ENCODE data around the gene LONRF3. TPM values are rescaled to one million over a fixed set of nuclear protein-coding genes. Genes with fewer than 3 reads are reported as not detected.

LONRF3 gene
- total and polyA plus RNA-seq, 2 donors (not counting 1 experiment from before 2014, with no cell fraction given) = 0.33 TPM; not detected in 1

- H3K9me3 ChIP-seq (ENCODE audit: control insufficient read depth, insufficient read depth, low read depth, low read length) = no peaks in the 10 kb centered on the region
- TF ChIP-seq CTCF (conservative IDR thresholded peaks at IDR 0.05 in 1 of 2, IDR thresholded peaks at IDR 0.05 in 1 of 2; ENCODE audit: low read depth in 1 of 2, low read length in 2 of 2) = no peak
- TF ChIP-seq EZH2 (IDR thresholded peaks at IDR 0.05; ENCODE audit: low read length, missing control alignments) = no peak
- H3K27ac ChIP-seq (ENCODE audit: insufficient read depth, low read length) = no peak overlapping the region
- H3K36me3 ChIP-seq (ENCODE audit: control insufficient read depth, insufficient read depth, low read length) = no peaks in the 10 kb centered on the region
- H3K79me2 ChIP-seq (ENCODE audit: control insufficient read depth, insufficient read depth, low read length) = no peaks in the 10 kb centered on the region
- H2AFZ ChIP-seq (ENCODE audit: low read length) = no peak overlapping the region
- H3K4me1 ChIP-seq (ENCODE audit: control insufficient read depth, extremely low read depth, insufficient read depth, low read length) = no peaks in the 10 kb centered on the region
- no peak overlapping the region for H3K4me3 ChIP-seq (replicated peaks in 1 of 4; ENCODE audit: control extremely low read depth in 1 of 4, insufficient read depth in 1 of 4, low read depth in 3 of 4, low read length in 4 of 4)
- H3K27me3 ChIP-seq (ENCODE audit: control insufficient read depth, insufficient read depth, low read length) = no peaks in the 10 kb centered on the region
- H4K20me1 ChIP-seq (ENCODE audit: control insufficient read depth, extremely low read depth, insufficient read depth, low read length) = no peaks in the 10 kb centered on the region
- no peak overlapping the region for H3K4me2 ChIP-seq (ENCODE audit: extremely low read depth, insufficient read depth, low read length)
- no peak for DNase-seq (ENCODE audit: low read depth in 2 of 2)
- no peak overlapping the region for H3K9ac ChIP-seq (ENCODE audit: insufficient read depth, low read length)
These were observed 38.7 kb downstream of the LONRF3 start for GRCh38 chrX:119013164-119013563.

GRCh38 chrX:119015407-119016237 is 41.2 kb downstream of the LONRF3 start:
- peak; percentile 70 to 86 for DNase-seq (ENCODE audit: low read depth in 2 of 2)
- H3K4me1 ChIP-seq (ENCODE audit: control insufficient read depth, extremely low read depth, insufficient read depth, low read length) = no peaks in the 10 kb centered on the region
- H3K36me3 ChIP-seq (ENCODE audit: control insufficient read depth, insufficient read depth, low read length) = no peaks in the 10 kb centered on the region
- H3K4me3 ChIP-seq (replicated peaks in 1 of 4; ENCODE audit: control extremely low read depth in 1 of 4, insufficient read depth in 1 of 4, low read depth in 3 of 4, low read length in 4 of 4) = no peak overlapping the region
- no peak for TF ChIP-seq CTCF (conservative IDR thresholded peaks at IDR 0.05 in 1 of 2, IDR thresholded peaks at IDR 0.05 in 1 of 2; ENCODE audit: low read depth in 1 of 2, low read length in 2 of 2)
- no peak for TF ChIP-seq EZH2 (IDR thresholded peaks at IDR 0.05; ENCODE audit: low read length, missing control alignments)
- H4K20me1 ChIP-seq (ENCODE audit: control insufficient read depth, extremely low read depth, insufficient read depth, low read length) = no peaks in the 10 kb centered on the region
- H3K9ac ChIP-seq (ENCODE audit: insufficient read depth, low read length) = no peak overlapping the region
- no peaks in the 10 kb centered on the region for H3K9me3 ChIP-seq (ENCODE audit: control insufficient read depth, insufficient read depth, low read depth, low read length)
- peak overlapping the region; percentile 13 for H3K4me2 ChIP-seq (ENCODE audit: extremely low read depth, insufficient read depth, low read length)
- no peak overlapping the region for H2AFZ ChIP-seq (ENCODE audit: low read length)
- no peaks in the 10 kb centered on the region for H3K79me2 ChIP-seq (ENCODE audit: control insufficient read depth, insufficient read depth, low read length)
- no peaks in the 10 kb centered on the region for H3K27me3 ChIP-seq (ENCODE audit: control insufficient read depth, insufficient read depth, low read length)
- peak overlapping the region; percentile 38 for H3K27ac ChIP-seq (ENCODE audit: insufficient read depth, low read length)

- no peaks in the 10 kb centered on the region for H3K27me3 ChIP-seq (ENCODE audit: control insufficient read depth, insufficient read depth, low read length)
- H3K4me3 ChIP-seq (replicated peaks in 1 of 4; ENCODE audit: control extremely low read depth in 1 of 4, insufficient read depth in 1 of 4, low read depth in 3 of 4, low read length in 4 of 4) = no peak overlapping the region
- H4K20me1 ChIP-seq (ENCODE audit: control insufficient read depth, extremely low read depth, insufficient read depth, low read length) = no peaks in the 10 kb centered on the region
- H3K9ac ChIP-seq (ENCODE audit: insufficient read depth, low read length) = no peak overlapping the region
- H3K4me2 ChIP-seq (ENCODE audit: extremely low read depth, insufficient read depth, low read length) = no peak overlapping the region
- H3K4me1 ChIP-seq (ENCODE audit: control insufficient read depth, extremely low read depth, insufficient read depth, low read length) = no peaks in the 10 kb centered on the region
- TF ChIP-seq EZH2 (IDR thresholded peaks at IDR 0.05; ENCODE audit: low read length, missing control alignments) = no peak
- no peak for TF ChIP-seq CTCF (conservative IDR thresholded peaks at IDR 0.05 in 1 of 2, IDR thresholded peaks at IDR 0.05 in 1 of 2; ENCODE audit: low read depth in 1 of 2, low read length in 2 of 2)
- H3K79me2 ChIP-seq (ENCODE audit: control insufficient read depth, insufficient read depth, low read length) = no peaks in the 10 kb centered on the region
- H2AFZ ChIP-seq (ENCODE audit: low read length) = no peak overlapping the region
- no peak for DNase-seq (ENCODE audit: low read depth in 2 of 2)
- H3K36me3 ChIP-seq (ENCODE audit: control insufficient read depth, insufficient read depth, low read length) = no peaks in the 10 kb centered on the region
- no peaks in the 10 kb centered on the region for H3K9me3 ChIP-seq (ENCODE audit: control insufficient read depth, insufficient read depth, low read depth, low read length)
- H3K27ac ChIP-seq (ENCODE audit: insufficient read depth, low read length) = no peak overlapping the region
These were observed 42.7 kb downstream of the LONRF3 start for GRCh38 chrX:119017077-119017476.
